ENCODE results near the gene ST14.

DNA sequence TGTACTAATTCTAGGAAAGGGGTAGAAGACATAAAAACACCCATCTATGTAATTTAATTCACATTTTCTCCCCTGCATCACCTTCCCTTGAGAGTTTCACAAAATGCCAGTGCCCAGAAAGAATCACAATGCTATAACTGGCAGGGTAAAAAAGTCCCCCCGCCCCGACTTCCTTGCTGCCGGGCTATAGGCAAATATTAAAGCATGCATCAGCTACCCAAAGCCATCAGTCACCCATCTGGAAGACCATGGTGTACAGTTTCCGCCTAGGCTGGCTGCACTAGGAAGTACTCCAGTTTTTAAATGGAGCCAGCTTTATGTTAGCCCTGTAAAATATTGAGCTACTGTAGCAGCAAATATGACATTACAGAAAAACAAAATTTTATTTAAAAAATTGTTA lies 67.8 kb downstream of the ST14 start:
- TF ChIP-seq CTCF (IDR thresholded peaks at IDR 0.05) (no peak), EP300 (IDR thresholded peaks at IDR 0.05; ENCODE audit: low read depth) (no peak)
